CD4-positive, alpha-beta T cell treated with Interleukin-6 for 4 hours (primary cell): ENCODE measurements around the gene SIRPD.
"Not testable (repeated sequence)": the region's sequence is repeated elsewhere in the genome, so short reads cannot be mapped to it uniquely, and the experiment has no call there.

Experiments used
- DNase-seq: peaks from one replicate; pipeline ENCODE4 v3.0.0-alpha.2; 2020; ENCODE audit warnings: mixed read lengths

Gene SIRPD

GRCh38 chr20:1536893-1537730 lies 20.4 kb downstream of the SIRPD start:
- DNase-seq: no peak

GRCh38 chr20:1535420-1536175 lies 21.9 kb downstream of the SIRPD start:
- DNase-seq: no peak

- DNase-seq: no peak
Measured at GRCh38 chr20:1534526-1534925, 23.0 kb downstream of the SIRPD start.

GRCh38 chr20:1533059-1533458 lies 24.4 kb downstream of the SIRPD start:
- peak; percentile 33 for DNase-seq

- DNase-seq: no peak
Measured at GRCh38 chr20:1528811-1529210, 28.7 kb downstream of the SIRPD start.

- DNase-seq: no peak
Measured at GRCh38 chr20:1527923-1528322, 29.6 kb downstream of the SIRPD start.

GRCh38 chr20:1526896-1527295 lies 30.6 kb downstream of the SIRPD start:
- DNase-seq: no peak

- no peak for DNase-seq
Measured at GRCh38 chr20:1526310-1526709, 31.2 kb downstream of the SIRPD start.

- DNase-seq: no peak
Measured at GRCh38 chr20:1524004-1524403, 33.5 kb downstream of the SIRPD start.

GRCh38 chr20:1517010-1517409 lies 40.5 kb downstream of the SIRPD start:
- no peak for DNase-seq

- no peak for DNase-seq
Measured at GRCh38 chr20:1513801-1514200, 43.7 kb downstream of the SIRPD start.

GRCh38 chr20:1509237-1509636 lies 48.3 kb downstream of the SIRPD start:
- peak; percentile 45 for DNase-seq

- no peak for DNase-seq
Measured at GRCh38 chr20:1508574-1508973, 48.9 kb downstream of the SIRPD start.

GRCh38 chr20:1507276-1507675 lies 50.2 kb downstream of the SIRPD start:
- DNase-seq: no peak

GRCh38 chr20:1505871-1506270 lies 51.6 kb downstream of the SIRPD start:
- DNase-seq: no peak

GRCh38 chr20:1505361-1505760 lies 52.1 kb downstream of the SIRPD start:
- no peak for DNase-seq

- DNase-seq: peak; percentile 78
Measured at GRCh38 chr20:1503564-1504227, 53.8 kb downstream of the SIRPD start.

GRCh38 chr20:1500496-1500895 lies 57.0 kb downstream of the SIRPD start:
- no peak for DNase-seq

GRCh38 chr20:1499528-1500420 lies 57.7 kb downstream of the SIRPD start:
- no peak for DNase-seq

GRCh38 chr20:1497371-1497770 lies 60.1 kb downstream of the SIRPD start:
- DNase-seq: not testable (repeated sequence)

- DNase-seq: no peak
Measured at GRCh38 chr20:1496930-1497329, 60.6 kb downstream of the SIRPD start.

GRCh38 chr20:1494436-1494835 lies 63.1 kb downstream of the SIRPD start:
- no peak for DNase-seq

- DNase-seq: no peak
Measured at GRCh38 chr20:1493536-1493935, 64.0 kb downstream of the SIRPD start.
